GM12801 (cell line): ENCODE results near the gene DENND2A.

Source experiments
- TF ChIP-seq, protein P1 (sequence below): IDR thresholded peaks from one replicate; pipeline ENCODE4 v1.5.1; 2011; ENCODE audit warnings: control low read depth; ENCODE audit not compliant: insufficient read length; ENCODE audit errors: extremely low read depth

The DENND2A gene

DNA sequence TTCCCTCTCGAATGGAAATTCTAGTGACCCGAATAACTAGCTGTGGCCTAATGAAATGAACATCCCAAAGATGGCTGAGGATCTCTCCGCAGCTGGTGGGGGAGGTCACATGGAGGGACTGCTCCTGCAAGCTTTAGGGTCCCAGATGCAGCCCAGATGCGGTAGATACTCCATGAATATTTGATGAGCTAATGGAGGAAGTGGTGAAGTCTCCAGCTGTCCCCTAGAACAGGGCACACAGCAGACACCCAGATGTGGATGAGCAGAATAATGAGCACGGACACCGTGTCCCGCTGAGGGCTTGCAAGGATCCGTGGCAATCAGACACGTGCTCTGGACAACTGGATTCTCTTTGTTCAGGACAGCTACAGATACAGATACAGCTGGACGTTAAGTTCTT, 59.2 kb downstream of the DENND2A start:
- TF ChIP-seq, protein P1, sequence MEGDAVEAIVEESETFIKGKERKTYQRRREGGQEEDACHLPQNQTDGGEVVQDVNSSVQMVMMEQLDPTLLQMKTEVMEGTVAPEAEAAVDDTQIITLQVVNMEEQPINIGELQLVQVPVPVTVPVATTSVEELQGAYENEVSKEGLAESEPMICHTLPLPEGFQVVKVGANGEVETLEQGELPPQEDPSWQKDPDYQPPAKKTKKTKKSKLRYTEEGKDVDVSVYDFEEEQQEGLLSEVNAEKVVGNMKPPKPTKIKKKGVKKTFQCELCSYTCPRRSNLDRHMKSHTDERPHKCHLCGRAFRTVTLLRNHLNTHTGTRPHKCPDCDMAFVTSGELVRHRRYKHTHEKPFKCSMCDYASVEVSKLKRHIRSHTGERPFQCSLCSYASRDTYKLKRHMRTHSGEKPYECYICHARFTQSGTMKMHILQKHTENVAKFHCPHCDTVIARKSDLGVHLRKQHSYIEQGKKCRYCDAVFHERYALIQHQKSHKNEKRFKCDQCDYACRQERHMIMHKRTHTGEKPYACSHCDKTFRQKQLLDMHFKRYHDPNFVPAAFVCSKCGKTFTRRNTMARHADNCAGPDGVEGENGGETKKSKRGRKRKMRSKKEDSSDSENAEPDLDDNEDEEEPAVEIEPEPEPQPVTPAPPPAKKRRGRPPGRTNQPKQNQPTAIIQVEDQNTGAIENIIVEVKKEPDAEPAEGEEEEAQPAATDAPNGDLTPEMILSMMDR = no peak

DNA sequence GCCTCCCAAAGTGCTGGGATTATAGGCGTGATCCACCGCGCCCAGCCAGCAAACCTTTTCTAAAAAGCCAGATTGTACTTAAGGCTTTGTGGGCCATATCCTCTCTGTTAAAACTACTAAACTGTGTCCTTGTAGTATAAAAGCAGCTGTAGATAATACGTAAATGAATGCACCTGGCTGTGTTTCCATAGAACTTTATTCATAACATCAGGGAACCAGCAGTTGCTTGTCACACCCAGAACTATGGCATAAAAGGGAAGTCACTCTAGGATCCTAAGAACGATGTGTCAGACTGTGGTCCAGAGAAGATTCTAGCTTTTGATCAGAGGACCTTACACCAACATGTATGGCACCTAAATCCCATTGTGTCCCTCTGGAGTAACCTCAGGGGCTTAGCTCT, 63.0 kb downstream of the DENND2A start:
- TF ChIP-seq, protein P1 = no peak

DNA sequence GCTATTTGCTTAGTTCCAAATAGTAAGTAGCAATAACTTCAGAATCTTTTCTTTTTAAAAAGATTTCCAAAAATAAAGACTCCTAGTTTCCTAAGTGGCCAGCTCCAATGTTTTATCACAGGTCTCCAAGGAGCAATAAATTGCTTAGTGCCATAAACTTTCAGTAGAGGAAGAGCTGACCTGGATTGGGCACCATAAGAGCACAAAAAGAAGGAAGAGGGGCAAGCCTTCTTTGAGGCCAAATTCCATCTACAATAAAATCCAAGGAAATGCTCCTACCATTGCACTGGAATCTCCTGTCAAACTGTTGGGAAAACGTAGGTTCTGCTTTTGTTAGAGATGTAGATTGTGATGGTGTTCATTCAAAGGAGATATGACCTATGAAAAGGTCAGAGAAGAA, 64.0 kb downstream of the DENND2A start:
- TF ChIP-seq, protein P1 = no peak

DNA sequence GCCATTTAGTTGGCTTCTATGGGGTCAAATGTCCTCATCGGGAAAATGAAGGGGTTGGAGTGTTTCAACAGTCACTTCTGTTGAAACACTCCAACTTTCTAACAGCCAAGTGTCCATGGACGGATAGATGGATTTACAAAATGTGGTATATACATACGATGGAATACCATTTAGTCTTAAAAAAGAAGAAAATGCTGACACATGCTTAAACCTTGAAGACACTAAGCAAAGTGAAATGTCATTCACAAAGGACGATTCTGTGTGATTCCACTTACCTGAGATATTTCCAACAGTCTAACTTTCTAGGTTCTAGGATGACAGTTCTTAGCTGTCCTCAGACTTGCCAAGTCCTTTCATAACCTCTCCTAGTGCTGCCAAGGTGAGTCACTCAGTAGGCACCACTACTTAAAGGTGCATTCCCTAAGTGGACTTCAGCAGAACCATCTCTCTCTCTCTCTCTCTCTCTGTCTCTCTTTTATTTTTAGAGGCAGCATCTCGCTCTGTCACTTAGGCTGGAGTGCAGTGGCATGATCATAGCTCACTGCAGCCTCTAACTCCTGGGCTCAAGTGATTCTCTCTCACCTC, 69.0 kb downstream of the DENND2A start:
- TF ChIP-seq, protein P1 = no peak

DNA sequence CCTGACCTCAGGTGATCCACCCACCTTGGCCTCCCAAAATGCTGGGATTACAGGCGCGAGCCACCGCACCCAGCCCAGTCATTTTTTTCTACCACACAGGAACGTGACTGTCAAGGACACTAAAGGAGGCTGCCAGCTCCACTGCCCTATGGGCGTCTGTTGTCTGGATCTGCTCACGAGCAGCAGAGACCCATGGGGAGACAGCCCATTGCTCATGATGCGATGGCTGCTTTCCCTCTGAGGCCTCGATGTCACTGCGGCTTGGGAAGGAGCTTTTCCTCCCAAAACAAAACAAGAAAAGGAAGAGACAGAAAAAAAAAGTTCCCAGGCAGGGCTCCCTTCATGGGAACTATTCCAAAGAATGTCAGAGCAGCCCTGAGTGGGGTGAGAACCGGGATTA, 70.5 kb downstream of the DENND2A start:
- TF ChIP-seq, protein P1 = no peak

DNA sequence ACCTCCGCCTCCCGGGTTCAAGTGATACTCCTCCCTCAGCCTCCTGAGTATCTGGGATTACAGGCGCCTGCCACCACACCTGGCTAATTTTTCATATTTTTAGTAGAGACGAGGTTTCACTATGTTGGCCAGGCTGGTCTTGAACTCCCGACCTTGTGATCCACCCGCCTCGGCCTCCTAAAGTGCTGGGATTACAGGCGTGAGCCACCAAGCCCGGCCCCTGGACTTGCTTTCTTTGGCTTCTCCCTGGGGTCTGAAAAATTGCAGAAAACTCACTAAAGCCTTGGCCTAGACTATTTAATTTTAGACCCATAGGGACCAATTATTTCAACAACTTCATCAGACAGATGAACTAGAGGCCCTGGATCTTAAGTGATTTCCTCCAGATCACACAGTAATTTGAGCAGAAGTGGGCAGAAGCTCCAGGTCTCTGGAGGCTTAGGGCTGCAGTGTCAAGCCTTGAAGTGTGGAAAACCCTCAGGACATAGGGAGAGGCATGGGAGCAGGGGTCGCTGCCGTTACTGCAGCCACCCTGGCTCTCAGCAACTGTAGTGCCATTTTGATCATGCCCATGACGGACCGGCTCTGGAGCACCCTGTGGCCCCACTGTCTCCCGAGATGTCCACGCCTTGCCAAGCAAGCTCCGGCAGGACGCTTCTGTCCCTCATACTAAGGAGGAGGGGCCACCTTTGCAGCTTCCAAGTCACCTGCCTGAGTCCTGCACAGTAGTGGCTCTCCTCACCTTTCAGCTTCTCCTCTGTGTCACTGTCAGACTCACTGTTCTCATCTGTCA, 72.4 kb downstream of the DENND2A start:
- TF ChIP-seq, protein P1 = no peak

DNA sequence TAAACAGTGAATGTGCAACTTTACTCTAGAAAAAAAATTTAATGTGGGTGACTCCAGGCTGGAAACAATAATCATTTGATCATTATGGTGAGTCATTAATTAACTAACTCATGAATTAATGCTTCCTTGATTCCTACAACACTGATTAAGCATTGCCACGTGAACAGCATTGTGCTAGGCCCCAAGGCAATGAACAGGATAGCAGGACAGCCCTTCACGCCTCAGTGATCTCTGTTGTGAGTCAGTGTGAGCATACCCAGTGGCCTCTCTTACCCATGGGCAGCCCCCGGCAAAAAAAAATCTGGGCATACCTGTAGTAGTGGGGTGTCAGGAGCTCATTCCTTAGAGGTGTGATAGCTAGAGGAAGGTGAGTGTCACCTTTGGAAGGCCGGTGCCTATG, 76.0 kb downstream of the DENND2A start:
- TF ChIP-seq, protein P1 = no peak
